Glutamatergic neuron (in vitro differentiated cells): ENCODE results near the gene SLC25A45. TPM values are rescaled to one million over a fixed set of nuclear protein-coding genes. Genes with fewer than 3 reads are reported as not detected.

Experiments used
- DNase-seq: peaks from one replicate; pipeline ENCODE4 v3.0.0; 2022
- H3K27ac Mint-ChIP-seq: one replicate; pipeline ENCODE4 v1.8.0; 2020; ENCODE audit warnings: mild to moderate bottlenecking, mixed read lengths, inconsistent platforms; ENCODE audit not compliant: unreplicated experiment
- H3K27me3 Mint-ChIP-seq: one replicate; pipeline ENCODE4 v1.8.0; 2020; ENCODE audit warnings: mild to moderate bottlenecking, moderate library complexity, mixed read lengths, inconsistent platforms; ENCODE audit not compliant: unreplicated experiment
- H3K36me3 Mint-ChIP-seq: one replicate; pipeline ENCODE4 v1.8.0; 2020; ENCODE audit warnings: mild to moderate bottlenecking, mixed read lengths, inconsistent platforms; ENCODE audit not compliant: unreplicated experiment
- H3K4me1 Mint-ChIP-seq: one replicate; pipeline ENCODE4 v1.8.0; 2020; ENCODE audit warnings: mild to moderate bottlenecking, low read depth, mixed read lengths, inconsistent platforms; ENCODE audit not compliant: unreplicated experiment
- H3K4me3 Mint-ChIP-seq: one replicate; pipeline ENCODE4 v1.8.0; 2020; ENCODE audit warnings: mild to moderate bottlenecking, mixed read lengths, inconsistent platforms; ENCODE audit not compliant: unreplicated experiment
- H3K9me3 Mint-ChIP-seq: one replicate; pipeline ENCODE4 v1.8.0; 2020; ENCODE audit warnings: mild to moderate bottlenecking, moderate library complexity, mixed read lengths, inconsistent platforms; ENCODE audit not compliant: unreplicated experiment
- total RNA-seq: library from RNA; stranded (reverse); fragmentation: NEBNext Ultra II Directional; extraction: Animal tissue kit (Norgen Biotek cat#: 25700); gene quantifications from one replicate; pipeline ENCODE4 v1.2.1, GENCODE V29; 2021; ENCODE audit not compliant: unreplicated experiment
- TF ChIP-seq, protein P1 (sequence below): fragments of 200-600 bp; sonication (generic); IDR thresholded peaks from one replicate; pipeline ENCODE4 v1.5.0; 2021; ENCODE audit not compliant: partially characterized antibody, unreplicated experiment

SLC25A45 gene
- total RNA-seq, 1 donor from 2014 or later, result 0.25 TPM

DNA sequence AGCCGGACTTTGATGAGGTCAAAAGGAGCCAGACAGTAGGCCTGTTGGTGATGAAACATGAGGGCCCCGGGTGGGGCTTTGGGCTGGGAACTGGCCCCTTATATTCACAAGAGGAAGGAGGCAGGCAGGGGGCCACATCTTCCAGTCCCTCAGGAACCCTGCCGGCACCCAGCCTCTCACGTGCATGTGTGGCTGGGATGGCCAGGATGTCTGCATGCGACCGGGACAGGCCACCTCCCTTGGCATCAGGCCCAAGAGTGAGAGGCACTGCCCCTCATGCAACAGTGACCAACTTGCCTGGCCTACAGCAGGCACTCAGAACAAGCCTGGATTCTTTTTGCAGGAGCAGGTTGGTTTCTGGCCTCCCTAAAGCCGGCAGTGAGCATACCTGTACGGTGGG lies 5.4 kb downstream of the SLC25A45 start:
- DNase-seq, result no peak
- Mint-ChIP-seq H3K27ac (no peak overlapping the region), H3K4me3 (no peak overlapping the region), H3K36me3 (no peaks in the 10 kb centered on the region), H3K9me3 (no peaks in the 10 kb centered on the region), H3K27me3 (peaks cover 5% of the 10 kb centered on the region), H3K4me1 (no peaks in the 10 kb centered on the region)
- TF ChIP-seq, protein P1, sequence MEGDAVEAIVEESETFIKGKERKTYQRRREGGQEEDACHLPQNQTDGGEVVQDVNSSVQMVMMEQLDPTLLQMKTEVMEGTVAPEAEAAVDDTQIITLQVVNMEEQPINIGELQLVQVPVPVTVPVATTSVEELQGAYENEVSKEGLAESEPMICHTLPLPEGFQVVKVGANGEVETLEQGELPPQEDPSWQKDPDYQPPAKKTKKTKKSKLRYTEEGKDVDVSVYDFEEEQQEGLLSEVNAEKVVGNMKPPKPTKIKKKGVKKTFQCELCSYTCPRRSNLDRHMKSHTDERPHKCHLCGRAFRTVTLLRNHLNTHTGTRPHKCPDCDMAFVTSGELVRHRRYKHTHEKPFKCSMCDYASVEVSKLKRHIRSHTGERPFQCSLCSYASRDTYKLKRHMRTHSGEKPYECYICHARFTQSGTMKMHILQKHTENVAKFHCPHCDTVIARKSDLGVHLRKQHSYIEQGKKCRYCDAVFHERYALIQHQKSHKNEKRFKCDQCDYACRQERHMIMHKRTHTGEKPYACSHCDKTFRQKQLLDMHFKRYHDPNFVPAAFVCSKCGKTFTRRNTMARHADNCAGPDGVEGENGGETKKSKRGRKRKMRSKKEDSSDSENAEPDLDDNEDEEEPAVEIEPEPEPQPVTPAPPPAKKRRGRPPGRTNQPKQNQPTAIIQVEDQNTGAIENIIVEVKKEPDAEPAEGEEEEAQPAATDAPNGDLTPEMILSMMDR, result no peak

DNA sequence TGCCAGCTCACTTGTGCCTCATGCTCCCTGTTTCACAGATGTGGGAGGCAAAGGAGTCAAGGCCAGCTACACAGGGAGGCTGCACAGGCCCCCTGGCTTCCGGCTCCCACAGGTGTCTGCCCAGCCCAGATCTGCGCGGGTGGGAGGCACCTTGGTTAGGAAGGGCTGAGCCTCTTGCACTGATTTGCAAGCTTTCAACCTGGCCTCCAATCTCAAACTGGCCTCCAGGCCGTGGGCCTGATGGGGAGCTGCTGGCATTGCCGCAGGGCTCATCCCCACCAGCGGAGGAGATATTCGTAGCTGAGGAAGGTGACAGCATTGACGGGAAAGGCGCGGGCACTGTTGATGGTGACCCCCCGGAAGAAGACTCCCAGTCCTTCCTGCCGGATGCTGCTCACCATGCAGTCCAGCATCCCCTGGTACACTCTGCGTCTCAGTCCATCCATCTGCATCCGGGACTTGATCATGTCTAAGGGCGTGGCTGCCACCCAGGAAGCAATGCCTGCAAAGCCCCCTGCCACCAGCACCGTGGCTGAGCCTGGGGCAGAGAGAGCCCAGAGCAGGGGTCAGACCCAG lies 6.2 kb downstream of the SLC25A45 start:
- H3K27ac Mint-ChIP-seq, result no peak overlapping the region
- no peak for DNase-seq
- no peaks in the 10 kb centered on the region for H3K9me3 Mint-ChIP-seq
- no peaks in the 10 kb centered on the region for H3K36me3 Mint-ChIP-seq
- no peaks in the 10 kb centered on the region for H3K4me1 Mint-ChIP-seq
- H3K4me3 Mint-ChIP-seq, result no peak overlapping the region
- peaks cover 3% of the 10 kb centered on the region for H3K27me3 Mint-ChIP-seq
- TF ChIP-seq, protein P1, result no peak

DNA sequence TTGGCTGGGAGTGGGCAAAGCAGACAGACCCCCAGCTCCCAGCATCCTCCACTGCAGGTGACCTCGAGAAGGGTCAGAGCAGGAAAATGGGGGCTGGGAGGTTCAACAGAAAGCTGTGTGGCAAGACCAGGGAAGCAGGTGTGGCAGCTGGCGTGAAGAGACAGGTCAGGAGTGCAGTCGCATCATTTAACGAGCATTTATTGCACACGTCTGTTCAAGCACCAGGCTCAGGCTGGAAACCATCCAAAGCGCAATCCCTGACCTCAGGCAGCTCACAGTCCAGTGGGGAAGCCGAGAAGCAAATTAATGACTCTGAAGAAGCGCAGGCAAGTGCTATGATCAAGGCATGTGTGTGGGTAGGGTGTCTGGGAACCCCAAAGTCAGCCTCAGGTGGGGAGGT lies 7.4 kb downstream of the SLC25A45 start:
- no peak for DNase-seq
- peaks cover under 1% of the 10 kb centered on the region for H3K9me3 Mint-ChIP-seq
- no peaks in the 10 kb centered on the region for H3K4me1 Mint-ChIP-seq
- no peak overlapping the region for H3K4me3 Mint-ChIP-seq
- H3K36me3 Mint-ChIP-seq, result no peaks in the 10 kb centered on the region
- TF ChIP-seq, protein P1, result no peak
- H3K27ac Mint-ChIP-seq, result no peak overlapping the region
- H3K27me3 Mint-ChIP-seq, result peaks cover 3% of the 10 kb centered on the region

DNA sequence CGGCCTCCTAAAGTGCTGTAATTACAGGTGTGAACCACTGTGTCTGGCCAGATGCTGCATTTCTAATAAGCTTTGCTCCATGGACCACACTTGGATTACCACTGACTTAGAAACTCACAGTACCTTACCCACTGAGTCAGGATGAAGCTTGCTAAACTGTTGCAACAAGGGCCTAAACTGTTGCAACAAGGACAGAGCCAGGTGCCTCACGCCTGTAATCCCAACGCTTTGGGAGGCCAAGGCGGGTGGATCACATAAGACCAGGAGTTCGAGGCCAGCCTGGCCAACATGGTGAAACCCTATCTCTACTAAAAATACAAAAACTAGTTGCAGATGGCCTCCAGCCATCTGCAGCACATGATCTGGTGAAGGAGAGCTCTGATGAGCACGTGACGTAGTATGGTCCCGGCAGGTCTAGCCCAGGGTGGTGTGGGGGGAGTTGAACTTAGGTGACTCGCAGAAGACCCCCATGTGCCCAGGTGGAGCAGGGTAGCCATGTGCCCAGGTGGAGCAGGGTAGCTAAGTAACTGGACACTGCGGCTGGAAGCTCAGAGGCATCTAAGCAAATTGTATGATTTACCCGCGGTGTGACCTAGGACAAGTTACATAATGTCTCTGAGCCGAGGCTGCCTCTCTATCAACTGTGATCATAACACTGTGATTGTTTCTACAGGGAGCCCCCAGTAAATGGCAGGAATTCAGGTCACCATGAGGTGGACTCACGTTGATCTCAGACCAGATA lies 8.4 kb downstream of the SLC25A45 start:
- TF ChIP-seq, protein P1, result no peak
- no peak overlapping the region for H3K4me3 Mint-ChIP-seq
- no peak for DNase-seq
- H3K27me3 Mint-ChIP-seq, result peaks cover 3% of the 10 kb centered on the region
- H3K36me3 Mint-ChIP-seq, result no peaks in the 10 kb centered on the region
- no peaks in the 10 kb centered on the region for H3K4me1 Mint-ChIP-seq
- H3K27ac Mint-ChIP-seq, result no peak overlapping the region
- H3K9me3 Mint-ChIP-seq, result peaks cover 2% of the 10 kb centered on the region

DNA sequence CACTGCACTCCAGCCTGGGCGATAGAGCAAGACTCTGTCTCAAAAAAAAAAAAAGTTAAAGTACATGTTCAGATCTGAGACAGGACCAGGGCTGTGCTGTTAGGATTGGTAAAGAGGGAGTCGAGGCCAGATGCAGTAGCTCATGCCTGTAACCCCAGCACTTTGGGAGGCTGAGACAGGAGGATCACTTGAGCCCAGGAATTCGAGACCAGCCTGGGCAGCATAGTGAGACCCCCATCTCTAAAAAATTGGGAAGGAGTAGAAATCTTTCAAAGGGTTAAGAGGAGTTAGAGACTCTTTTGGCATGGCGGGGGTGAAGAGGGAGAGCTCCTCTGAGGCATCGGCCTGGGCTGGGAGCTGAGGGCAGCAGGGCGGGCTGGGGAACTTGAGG lies 11.8 kb downstream of the SLC25A45 start:
- peaks cover 2% of the 10 kb centered on the region for H3K9me3 Mint-ChIP-seq
- TF ChIP-seq, protein P1, result no peak
- H3K4me1 Mint-ChIP-seq, result peaks cover 3% of the 10 kb centered on the region
- H3K27me3 Mint-ChIP-seq, result peaks cover 3% of the 10 kb centered on the region
- H3K4me3 Mint-ChIP-seq, result no peak overlapping the region
- H3K27ac Mint-ChIP-seq, result no peak overlapping the region
- no peaks in the 10 kb centered on the region for H3K36me3 Mint-ChIP-seq
- no peak for DNase-seq
